GM18505 (cell line): Measurements from ENCODE around the gene REV3L.
A peak's percentile ranks its signal among the peaks of the same experiment; 100 is the strongest.

Experiments
- ATAC-seq: cut with Tn5 transposase; IDR thresholded peaks from one replicate; pipeline ENCODE4 v1.9.1; 2021; ENCODE audit not compliant: unreplicated experiment
- POLR2A ChIP-seq: IDR thresholded peaks from 4 replicates; pipeline ENCODE4 v1.6.1; 2011; ENCODE audit warnings: borderline replicate concordance; ENCODE audit not compliant: insufficient read depth, insufficient read length; ENCODE audit errors: extremely low read depth

REV3L gene, protein sequence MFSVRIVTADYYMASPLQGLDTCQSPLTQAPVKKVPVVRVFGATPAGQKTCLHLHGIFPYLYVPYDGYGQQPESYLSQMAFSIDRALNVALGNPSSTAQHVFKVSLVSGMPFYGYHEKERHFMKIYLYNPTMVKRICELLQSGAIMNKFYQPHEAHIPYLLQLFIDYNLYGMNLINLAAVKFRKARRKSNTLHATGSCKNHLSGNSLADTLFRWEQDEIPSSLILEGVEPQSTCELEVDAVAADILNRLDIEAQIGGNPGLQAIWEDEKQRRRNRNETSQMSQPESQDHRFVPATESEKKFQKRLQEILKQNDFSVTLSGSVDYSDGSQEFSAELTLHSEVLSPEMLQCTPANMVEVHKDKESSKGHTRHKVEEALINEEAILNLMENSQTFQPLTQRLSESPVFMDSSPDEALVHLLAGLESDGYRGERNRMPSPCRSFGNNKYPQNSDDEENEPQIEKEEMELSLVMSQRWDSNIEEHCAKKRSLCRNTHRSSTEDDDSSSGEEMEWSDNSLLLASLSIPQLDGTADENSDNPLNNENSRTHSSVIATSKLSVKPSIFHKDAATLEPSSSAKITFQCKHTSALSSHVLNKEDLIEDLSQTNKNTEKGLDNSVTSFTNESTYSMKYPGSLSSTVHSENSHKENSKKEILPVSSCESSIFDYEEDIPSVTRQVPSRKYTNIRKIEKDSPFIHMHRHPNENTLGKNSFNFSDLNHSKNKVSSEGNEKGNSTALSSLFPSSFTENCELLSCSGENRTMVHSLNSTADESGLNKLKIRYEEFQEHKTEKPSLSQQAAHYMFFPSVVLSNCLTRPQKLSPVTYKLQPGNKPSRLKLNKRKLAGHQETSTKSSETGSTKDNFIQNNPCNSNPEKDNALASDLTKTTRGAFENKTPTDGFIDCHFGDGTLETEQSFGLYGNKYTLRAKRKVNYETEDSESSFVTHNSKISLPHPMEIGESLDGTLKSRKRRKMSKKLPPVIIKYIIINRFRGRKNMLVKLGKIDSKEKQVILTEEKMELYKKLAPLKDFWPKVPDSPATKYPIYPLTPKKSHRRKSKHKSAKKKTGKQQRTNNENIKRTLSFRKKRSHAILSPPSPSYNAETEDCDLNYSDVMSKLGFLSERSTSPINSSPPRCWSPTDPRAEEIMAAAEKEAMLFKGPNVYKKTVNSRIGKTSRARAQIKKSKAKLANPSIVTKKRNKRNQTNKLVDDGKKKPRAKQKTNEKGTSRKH (N-terminal part only)

DNA sequence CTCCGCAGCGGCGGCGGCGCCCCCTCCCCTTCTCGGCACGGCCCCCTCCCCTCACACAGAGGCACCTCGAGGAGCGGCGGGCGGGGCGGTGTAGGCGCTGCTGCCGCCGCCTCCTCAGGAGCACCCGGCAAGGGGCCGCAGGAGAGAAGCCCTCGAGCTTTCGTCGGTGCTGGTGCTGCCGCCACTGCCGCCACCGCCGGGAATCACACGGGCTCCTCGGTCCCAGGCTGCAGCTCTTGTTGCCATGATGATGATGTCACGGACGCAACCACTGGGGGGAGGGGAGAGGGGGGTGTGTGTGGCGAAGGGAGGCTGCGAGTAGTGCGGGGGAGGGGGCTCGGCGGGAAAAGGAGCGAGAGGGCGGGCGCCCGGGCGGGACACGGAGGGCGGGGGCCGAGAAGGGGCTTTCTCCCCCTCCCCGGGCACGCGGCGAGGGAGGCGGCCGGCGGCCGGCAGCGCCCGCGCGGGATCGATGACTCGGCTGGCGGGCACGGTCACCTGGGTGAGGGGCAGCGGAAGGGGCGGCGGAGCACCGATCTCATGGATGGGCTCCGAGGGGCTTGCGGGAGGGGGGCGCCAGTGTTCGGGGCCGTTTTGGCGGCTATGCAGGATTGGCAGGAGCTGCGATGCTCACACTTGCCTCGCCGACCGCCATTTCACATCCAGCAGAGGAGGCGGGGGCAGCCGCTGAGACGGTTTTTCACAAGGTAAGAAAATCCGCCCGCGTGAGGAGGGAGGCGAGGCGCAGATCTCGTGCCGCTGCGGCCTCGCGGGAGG, at the start of gene REV3L:
Gene REV3L (minus strand): TSS at position 260 of the 777 bp plus-strand sequence. CDS start 330 bp downstream, outside the sequence.
- peak; percentile 79 for TF ChIP-seq POLR2A
- peak; percentile 31 for ATAC-seq

DNA sequence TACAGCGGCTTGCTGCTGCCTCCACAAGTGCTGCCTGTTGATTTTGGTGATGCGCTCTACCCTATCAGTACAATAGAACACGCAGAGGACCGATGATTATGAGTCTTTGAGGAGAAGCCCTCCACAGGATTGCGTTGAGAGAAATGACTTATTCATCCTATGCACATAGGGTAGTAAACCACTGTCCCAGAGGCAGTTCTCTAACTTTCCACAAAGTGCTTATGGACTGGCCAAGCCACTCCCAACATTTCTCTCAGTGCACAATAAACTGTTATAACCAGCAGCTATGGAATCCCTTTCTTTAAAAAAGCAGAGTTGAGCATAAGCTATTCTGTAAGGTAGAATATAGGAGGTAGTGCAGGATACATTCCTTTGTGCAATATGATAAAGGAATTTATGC, 48.2 kb upstream of the REV3L start:
- no peak for TF ChIP-seq POLR2A
- ATAC-seq, result no peak

DNA sequence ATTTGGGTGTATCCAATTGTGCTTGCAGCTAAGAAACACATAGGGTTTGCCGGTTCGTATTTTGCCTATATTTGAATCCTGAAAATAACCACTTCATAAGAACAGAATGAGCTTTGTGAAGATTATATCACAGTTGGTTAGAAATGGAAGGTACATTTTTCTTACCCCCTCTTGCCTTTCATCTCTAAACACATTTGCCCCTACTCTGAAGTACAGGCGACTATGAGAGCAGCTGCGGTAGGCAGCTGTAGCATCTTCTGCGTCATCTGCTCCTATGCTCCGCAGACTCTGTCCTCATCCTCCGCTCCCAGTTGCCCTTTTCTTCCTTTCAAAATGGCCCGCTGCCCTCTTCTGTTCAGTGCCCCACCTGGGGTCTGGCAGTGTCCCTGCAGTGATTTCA, 47.6 kb upstream of the REV3L start:
- no peak for ATAC-seq
- no peak for TF ChIP-seq POLR2A

DNA sequence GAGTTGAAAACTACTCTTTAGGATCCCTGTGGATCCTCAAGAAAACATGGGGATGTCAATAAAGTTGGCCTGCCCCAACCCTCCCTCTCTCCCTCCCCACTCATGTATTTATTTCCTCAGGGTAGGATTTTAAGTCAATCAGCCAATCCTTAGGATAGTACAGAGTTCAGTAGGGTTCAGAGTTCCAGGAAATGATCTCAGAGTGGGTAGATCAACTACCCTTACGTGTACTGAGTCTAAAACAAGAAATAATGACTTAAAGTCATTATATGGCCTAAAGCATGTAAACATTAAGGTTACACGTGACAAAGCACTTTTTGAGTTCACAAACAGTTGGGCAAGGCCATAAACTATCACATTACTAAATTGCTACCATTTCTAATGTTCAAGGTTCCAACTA, 47.2 kb upstream of the REV3L start:
- no peak for ATAC-seq
- no peak for TF ChIP-seq POLR2A

DNA sequence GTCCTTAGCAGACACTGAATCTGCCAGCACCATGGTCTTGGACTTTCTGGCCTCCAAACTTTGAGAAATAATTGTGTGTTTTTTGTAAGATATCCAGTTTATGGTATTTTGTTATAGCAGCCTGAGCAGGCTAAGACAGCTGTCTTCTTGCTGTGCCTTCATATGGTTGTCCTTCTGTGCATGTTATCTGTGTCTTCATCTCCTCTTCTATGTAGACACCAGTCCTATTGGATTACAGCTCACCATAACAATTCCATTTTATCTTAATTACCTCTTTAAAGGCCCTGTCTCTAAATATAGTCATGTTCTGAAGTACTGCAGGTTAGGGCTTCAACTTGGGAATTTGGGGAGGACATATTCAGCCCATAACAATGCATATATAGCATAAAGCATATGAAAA, 44.3 kb upstream of the REV3L start:
- ATAC-seq, result no peak
- TF ChIP-seq POLR2A, result no peak

DNA sequence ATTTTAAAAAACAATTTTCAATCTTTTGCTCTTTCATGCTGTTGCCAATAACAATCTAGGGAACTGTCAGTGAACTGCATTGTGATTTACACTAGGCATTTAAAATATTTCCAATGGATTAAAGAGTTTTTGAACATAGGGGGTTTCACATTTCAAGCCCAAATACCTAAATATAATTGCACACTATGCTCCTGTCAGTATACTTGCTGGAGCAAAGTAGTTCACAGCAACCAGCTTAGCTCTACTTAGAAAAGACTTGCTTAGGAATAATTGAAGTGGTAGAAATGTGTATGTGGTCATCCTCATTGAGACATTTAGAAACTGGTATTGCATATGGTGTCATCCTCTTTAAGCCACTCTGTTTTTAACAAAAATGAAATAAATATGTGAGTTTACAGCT, 41.7 kb upstream of the REV3L start:
- no peak for TF ChIP-seq POLR2A
- ATAC-seq, result no peak

DNA sequence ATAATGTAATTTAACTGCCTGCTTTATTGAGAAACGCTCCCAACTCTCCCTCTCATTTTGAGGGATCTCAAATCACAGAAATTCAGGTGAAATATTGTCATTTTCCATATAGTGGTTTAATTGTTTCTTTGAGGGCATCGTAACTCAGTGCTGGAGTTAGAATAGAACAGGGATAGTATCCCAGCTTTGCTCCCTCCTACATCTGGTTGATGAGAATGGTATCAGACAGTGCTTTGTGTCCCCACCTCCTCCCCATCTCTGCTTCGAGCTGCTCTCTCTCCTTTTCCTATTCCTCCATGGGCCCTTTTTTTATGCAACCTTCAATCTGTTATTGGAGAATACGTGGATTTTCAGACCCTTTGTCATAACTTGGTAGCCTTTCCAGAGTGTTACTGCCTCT, 41.2 kb upstream of the REV3L start:
- TF ChIP-seq POLR2A, result no peak
- ATAC-seq, result no peak

DNA sequence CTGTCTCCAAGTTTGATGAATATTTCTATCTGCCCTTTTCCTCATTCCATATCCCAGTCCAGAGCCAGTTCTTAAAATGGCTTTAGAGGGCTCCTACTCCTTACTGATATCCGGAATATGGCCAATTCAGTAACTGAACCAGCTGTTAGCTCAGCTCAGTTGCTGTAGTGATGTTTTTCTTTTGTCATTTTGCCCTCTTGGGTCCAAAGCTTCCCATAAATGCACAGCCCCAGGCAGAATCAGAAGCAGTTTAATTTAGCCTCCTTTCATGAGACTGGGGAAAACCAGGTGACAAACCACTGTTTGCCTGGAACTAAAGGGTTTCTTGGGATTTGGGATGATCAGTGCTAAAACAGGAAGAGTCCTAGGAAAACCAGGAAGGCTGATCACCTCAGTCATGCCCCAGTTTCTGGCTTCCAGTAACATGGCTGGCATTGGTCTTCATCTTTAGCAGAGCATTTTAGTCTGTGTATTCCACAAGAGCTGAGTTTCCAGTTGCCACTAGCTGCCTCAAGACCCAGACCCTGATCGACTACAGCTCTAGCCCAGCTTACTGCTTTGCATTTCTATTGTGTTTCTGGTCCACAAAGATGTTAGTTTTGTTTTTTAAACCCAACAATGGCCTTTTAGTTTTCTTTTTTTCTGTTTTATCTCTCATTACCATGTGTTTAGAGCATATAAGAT, 40.6 kb upstream of the REV3L start:
- TF ChIP-seq POLR2A, result no peak
- ATAC-seq, result no peak

DNA sequence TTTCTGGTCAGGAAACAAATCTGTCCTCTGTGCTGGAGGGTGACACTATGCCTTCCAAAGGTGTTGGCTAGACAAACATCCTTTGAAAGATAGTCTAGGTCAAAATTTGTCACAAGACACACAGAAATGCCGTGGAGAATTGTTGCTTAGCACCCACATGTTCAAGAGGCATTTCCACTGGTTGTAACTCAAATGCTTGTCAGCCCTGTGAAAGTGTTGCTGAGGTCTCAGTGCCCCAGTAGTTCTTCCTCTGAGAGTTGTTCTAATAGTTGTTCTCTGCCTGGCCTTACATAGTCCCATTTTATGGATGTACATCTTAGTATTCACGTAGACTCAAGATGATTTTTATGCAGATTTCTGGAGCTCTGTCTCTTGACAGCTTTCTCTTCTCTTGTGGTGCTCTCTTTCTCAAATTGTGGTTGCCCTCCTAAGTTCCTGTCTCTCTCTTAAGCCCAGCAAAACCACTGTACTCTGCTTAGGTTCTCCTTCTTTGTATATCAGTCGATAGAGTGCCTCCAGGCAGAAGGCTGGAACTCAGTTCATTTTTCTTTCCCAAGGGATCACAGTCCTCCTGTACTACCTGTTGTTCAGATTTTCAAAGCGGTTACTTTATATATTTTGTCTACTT, 39.5 kb upstream of the REV3L start:
- ATAC-seq, result no peak
- TF ChIP-seq POLR2A, result no peak

DNA sequence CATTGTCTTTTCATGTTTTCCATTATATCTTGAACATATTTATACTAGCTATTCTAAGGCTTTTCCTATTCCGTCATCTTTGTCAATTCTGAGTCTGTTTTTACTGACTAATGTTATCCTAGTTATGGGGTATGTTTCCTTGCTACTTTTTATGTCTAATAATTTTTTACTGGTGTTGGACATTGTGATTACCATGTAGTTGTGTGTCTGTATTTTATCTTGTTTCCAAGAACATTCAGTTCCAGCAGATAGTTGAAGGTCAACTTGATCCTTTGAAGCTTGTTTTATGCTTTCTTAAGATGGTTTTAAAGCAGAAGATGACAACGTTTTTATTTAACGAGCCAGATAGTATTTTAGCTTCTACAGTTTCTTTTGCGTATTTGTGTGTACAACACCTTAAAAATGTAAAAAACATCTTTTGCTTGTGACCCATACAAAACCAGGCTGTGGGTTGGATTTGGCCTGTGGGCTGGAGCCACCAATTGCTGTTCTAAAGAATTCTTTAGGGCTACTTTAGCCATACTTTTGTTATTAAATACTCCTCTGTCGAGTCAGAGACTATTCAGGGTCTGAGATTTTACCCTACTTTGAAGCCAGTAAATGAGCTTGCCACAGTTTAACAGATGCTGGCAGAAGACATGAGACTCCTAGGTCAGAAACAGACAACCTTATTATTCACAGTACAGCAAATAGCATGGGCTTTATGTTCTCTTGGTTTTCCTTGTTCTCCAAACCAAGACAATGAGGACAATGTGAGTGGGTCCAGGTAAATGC, 38.7 kb upstream of the REV3L start:
- TF ChIP-seq POLR2A, result no peak
- ATAC-seq, result no peak

DNA sequence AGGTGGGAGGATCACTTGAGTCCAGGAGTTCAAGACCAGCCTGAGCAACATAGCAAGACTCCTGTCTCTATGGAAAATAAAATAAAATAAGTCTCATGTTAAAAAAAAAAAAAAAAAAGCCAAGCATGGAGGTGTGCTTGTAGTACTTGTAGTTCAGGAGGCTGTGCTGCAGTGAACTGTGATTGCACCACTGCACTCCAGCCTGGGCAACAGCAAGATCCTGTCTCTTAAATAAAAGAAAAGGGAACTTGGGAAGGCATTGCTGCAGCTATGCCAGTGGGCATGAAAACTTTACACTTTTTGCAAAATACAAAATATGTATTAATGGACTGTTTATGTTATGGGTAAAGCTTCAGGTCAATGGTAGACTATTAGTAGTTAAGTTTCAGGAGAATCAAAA, 37.5 kb upstream of the REV3L start:
- TF ChIP-seq POLR2A, result no peak
- ATAC-seq, result no peak
